SK-N-SH treated with all-trans-retinoic acid at 6 μM for 48 hours (cell line): Measurements from ENCODE around the gene CASTOR1.
"Not testable (repeated sequence)": the region's sequence is repeated elsewhere in the genome, so short reads cannot be mapped to it uniquely, and the experiment has no call there.

ENCODE experiments used
- ATAC-seq: fragments of 200-7000 bp; cut with Tn5 transposase; 3 replicates; pipeline ENCODE4 v1.9.1; 2020; ENCODE audit warnings: mild to moderate bottlenecking, moderate library complexity
- ARNTL ChIP-seq: fragments of 450-650 bp; formaldehyde crosslinking; IDR thresholded peaks from 2 replicates; pipeline ENCODE4 v1.5.0; 2020; ENCODE audit warnings: low read depth, mild to moderate bottlenecking, moderate library complexity, borderline replicate concordance
- BACH2 ChIP-seq: fragments of 250-450 bp; sonication (Bioruptor Pico); IDR thresholded peaks from 2 replicates; pipeline ENCODE4 v1.9.0; 2021; ENCODE audit warnings: mild to moderate bottlenecking, borderline replicate concordance
- CSDC2 ChIP-seq: fragments of 250-450 bp; sonication (Bioruptor Pico); IDR thresholded peaks from 2 replicates; pipeline ENCODE4 v1.5.0; 2020; ENCODE audit warnings: mild to moderate bottlenecking, moderate library complexity
- ESRRG ChIP-seq: fragments of 250-450 bp; sonication (Bioruptor Pico); IDR thresholded peaks from 2 replicates; pipeline ENCODE4 v1.6.1; 2021; ENCODE audit warnings: mild to moderate bottlenecking
- ISL1 ChIP-seq: fragments of 250-450 bp; sonication (Bioruptor Pico); IDR thresholded peaks from 2 replicates; pipeline ENCODE4 v2.1.2; 2022; ENCODE audit warnings: mild to moderate bottlenecking, moderate library complexity
- PPARA ChIP-seq: fragments of 250-450 bp; sonication (Bioruptor Pico); IDR thresholded peaks from 2 replicates; pipeline ENCODE4 v1.5.0; 2020; ENCODE audit warnings: mild to moderate bottlenecking, borderline replicate concordance
- RARB ChIP-seq: fragments of 250-450 bp; sonication (Bioruptor Pico); IDR thresholded peaks from 2 replicates; pipeline ENCODE4 v1.8.0; 2021; ENCODE audit warnings: mild to moderate bottlenecking, moderate library complexity
- TCF4 ChIP-seq: fragments of 250-450 bp; sonication (Bioruptor Pico); IDR thresholded peaks from 2 replicates; pipeline ENCODE4 v1.8.0; 2021; ENCODE audit warnings: mild to moderate bottlenecking, moderate library complexity, borderline replicate concordance
- TOX ChIP-seq: fragments of 250-450 bp; sonication (Bioruptor Pico); IDR thresholded peaks from 2 replicates; pipeline ENCODE4 v1.8.0; 2021; ENCODE audit warnings: mild to moderate bottlenecking, moderate library complexity, borderline replicate concordance
- ZC3H10 ChIP-seq: fragments of 250-450 bp; sonication (Bioruptor Pico); IDR thresholded peaks from 2 replicates; pipeline ENCODE4 v1.5.1; 2021; ENCODE audit warnings: mild to moderate bottlenecking, moderate library complexity
- ZFP3 ChIP-seq: fragments of 250-450 bp; sonication (Bioruptor Pico); IDR thresholded peaks from 2 replicates; pipeline ENCODE4 v1.5.0; 2020; ENCODE audit warnings: mild to moderate bottlenecking, moderate library complexity
- ZFP30 ChIP-seq: fragments of 450-650 bp; formaldehyde crosslinking; IDR thresholded peaks from 2 replicates; pipeline ENCODE4 v1.5.0; 2022; ENCODE audit warnings: mild to moderate bottlenecking, moderate library complexity
- ZNF565 ChIP-seq: fragments of 450-650 bp; formaldehyde crosslinking; conservative IDR thresholded peaks from 2 replicates; pipeline ENCODE4 v1.5.0; 2020; ENCODE audit warnings: low read depth, mild to moderate bottlenecking, moderate library complexity
- ZNF70 ChIP-seq: fragments of 450-650 bp; formaldehyde crosslinking; IDR thresholded peaks from 2 replicates; pipeline ENCODE4 v1.5.0; 2020; ENCODE audit warnings: mild to moderate bottlenecking, moderate library complexity
- ZNF8 ChIP-seq: fragments of 450-650 bp; formaldehyde crosslinking; IDR thresholded peaks from 2 replicates; pipeline ENCODE4 v1.5.0; 2020; ENCODE audit warnings: mild to moderate bottlenecking, moderate library complexity
- TF ChIP-seq, protein P1 (sequence below): fragments of 250-450 bp; sonication (Bioruptor Pico); IDR thresholded peaks from 2 replicates; pipeline ENCODE4 v1.8.0; 2020; ENCODE audit warnings: mild to moderate bottlenecking, moderate library complexity, borderline replicate concordance
- TF ChIP-seq, protein P2 (sequence below): fragments of 250-450 bp; sonication (Bioruptor Pico); IDR thresholded peaks from 2 replicates; pipeline ENCODE4 v1.5.0; 2020; ENCODE audit warnings: mild to moderate bottlenecking, moderate library complexity
- TF ChIP-seq, protein P3 (sequence below): fragments of 250-450 bp; sonication (Bioruptor Pico); IDR thresholded peaks from 2 replicates; pipeline ENCODE4 v1.5.1; 2020; ENCODE audit warnings: low read depth, mild to moderate bottlenecking, moderate library complexity
- TF ChIP-seq, protein P4 (sequence below): fragments of 250-450 bp; sonication (Bioruptor Pico); IDR thresholded peaks from 2 replicates; pipeline ENCODE4 v1.8.0; 2021; ENCODE audit warnings: low read depth, mild to moderate bottlenecking, moderate library complexity, borderline replicate concordance
- TF ChIP-seq, protein P5 (sequence below): fragments of 250-450 bp; sonication (Bioruptor Pico); IDR thresholded peaks from 2 replicates; pipeline ENCODE4 v1.5.1; 2021; ENCODE audit warnings: mild to moderate bottlenecking, moderate library complexity

Gene CASTOR1

DNA sequence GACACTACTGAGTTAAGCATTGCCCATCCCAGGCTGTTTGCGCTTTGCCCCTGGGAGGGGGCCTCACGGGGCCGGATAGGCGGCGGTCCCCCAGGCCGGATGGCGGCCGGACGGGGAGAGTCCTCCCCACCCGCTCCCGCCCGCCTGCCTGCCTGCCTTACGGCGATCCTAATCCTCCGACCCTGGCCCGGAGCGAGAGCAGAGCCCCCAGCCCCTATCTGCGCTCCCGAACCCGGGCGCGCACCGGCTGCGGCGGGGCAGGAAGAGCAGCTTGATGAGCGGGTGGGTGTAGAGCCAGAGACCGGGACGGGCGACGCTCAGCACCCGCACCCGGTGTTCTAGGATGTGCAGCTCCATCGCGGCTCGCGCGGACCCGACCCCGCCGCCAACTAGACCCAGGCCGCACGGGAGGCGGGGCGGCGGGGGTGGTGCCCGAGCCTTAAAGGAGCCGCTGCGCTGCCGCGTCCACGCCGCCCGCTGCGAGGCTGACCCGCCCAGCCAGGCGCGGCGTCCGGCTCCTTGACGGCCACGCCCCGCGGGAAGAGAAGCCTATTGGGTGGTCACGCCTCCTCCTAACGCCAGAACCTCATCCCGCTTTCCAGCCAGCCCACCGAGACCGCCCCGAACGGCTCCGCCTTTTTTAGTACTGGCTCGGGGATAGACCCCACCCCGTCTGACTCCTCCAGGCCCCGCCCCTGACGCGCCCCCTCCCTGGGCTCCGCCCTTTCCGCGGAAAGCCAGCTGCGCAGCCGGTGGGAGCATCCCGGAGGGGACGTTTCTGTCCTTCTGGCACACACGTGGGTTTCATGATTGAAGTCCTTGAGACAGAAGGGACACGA is at the start of gene CASTOR1:
Gene CASTOR1, minus strand, starts transcription at position 365 of the 839 bp plus-strand sequence. Its CDS starts 8 bp downstream, at position 357.
- no peak for TF ChIP-seq ZNF565 (CRISPR knock-in tag)
- TF ChIP-seq, protein P1, sequence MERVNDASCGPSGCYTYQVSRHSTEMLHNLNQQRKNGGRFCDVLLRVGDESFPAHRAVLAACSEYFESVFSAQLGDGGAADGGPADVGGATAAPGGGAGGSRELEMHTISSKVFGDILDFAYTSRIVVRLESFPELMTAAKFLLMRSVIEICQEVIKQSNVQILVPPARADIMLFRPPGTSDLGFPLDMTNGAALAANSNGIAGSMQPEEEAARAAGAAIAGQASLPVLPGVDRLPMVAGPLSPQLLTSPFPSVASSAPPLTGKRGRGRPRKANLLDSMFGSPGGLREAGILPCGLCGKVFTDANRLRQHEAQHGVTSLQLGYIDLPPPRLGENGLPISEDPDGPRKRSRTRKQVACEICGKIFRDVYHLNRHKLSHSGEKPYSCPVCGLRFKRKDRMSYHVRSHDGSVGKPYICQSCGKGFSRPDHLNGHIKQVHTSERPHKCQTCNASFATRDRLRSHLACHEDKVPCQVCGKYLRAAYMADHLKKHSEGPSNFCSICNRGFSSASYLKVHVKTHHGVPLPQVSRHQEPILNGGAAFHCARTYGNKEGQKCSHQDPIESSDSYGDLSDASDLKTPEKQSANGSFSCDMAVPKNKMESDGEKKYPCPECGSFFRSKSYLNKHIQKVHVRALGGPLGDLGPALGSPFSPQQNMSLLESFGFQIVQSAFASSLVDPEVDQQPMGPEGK (CRISPR knock-in tag) = 0 out of 2 replicates have a peak, but pooled peaks have one; percentile 33
- TF ChIP-seq BACH2 (CRISPR knock-in tag) = no peak
- TF ChIP-seq, protein P2, sequence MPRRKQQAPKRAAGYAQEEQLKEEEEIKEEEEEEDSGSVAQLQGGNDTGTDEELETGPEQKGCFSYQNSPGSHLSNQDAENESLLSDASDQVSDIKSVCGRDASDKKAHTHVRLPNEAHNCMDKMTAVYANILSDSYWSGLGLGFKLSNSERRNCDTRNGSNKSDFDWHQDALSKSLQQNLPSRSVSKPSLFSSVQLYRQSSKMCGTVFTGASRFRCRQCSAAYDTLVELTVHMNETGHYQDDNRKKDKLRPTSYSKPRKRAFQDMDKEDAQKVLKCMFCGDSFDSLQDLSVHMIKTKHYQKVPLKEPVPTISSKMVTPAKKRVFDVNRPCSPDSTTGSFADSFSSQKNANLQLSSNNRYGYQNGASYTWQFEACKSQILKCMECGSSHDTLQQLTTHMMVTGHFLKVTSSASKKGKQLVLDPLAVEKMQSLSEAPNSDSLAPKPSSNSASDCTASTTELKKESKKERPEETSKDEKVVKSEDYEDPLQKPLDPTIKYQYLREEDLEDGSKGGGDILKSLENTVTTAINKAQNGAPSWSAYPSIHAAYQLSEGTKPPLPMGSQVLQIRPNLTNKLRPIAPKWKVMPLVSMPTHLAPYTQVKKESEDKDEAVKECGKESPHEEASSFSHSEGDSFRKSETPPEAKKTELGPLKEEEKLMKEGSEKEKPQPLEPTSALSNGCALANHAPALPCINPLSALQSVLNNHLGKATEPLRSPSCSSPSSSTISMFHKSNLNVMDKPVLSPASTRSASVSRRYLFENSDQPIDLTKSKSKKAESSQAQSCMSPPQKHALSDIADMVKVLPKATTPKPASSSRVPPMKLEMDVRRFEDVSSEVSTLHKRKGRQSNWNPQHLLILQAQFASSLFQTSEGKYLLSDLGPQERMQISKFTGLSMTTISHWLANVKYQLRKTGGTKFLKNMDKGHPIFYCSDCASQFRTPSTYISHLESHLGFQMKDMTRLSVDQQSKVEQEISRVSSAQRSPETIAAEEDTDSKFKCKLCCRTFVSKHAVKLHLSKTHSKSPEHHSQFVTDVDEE = peak; percentile 31; the same call in 1 of the 2 replicates
- no peak for TF ChIP-seq RARB
- ATAC-seq = peak; percentile 84

DNA sequence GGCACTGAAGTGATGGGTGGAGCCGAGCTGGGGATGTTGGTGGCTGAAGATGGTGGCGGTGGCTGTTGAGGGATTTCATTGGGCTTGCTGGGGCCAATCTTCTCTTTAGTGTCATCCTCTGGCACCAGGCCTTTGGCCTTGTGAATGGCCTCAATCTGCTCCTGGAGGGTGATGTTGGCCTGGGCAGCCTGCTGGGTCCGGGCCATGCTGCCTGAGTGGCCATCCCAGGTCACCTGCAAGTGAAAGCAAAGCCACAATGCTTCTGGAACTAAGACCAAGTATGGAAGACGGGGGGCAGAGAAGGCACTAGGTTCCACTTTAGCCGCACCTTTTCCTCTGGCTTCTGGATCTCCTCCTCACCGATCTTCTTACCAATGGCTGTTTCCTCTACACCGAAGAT is 49.5 kb upstream of the CASTOR1 start:
- no peak for ATAC-seq
- TF ChIP-seq, protein P2 = no peak
- TF ChIP-seq ZC3H10 (CRISPR knock-in tag) (no peak), BACH2 (CRISPR knock-in tag) (no peak), TCF4 (CRISPR knock-in tag) (no peak), PPARA (CRISPR knock-in tag) (no peak), ZFP30 (no peak), ZFP3 (CRISPR knock-in tag) (no peak), CSDC2 (CRISPR knock-in tag) (no peak), ZNF8 (CRISPR knock-in tag) (no peak), TOX (no peak), ZNF70 (CRISPR knock-in tag) (no peak), ARNTL (CRISPR knock-in tag) (no peak), ISL1 (no peak), ESRRG (CRISPR knock-in tag) (no peak)
- TF ChIP-seq, protein P3, sequence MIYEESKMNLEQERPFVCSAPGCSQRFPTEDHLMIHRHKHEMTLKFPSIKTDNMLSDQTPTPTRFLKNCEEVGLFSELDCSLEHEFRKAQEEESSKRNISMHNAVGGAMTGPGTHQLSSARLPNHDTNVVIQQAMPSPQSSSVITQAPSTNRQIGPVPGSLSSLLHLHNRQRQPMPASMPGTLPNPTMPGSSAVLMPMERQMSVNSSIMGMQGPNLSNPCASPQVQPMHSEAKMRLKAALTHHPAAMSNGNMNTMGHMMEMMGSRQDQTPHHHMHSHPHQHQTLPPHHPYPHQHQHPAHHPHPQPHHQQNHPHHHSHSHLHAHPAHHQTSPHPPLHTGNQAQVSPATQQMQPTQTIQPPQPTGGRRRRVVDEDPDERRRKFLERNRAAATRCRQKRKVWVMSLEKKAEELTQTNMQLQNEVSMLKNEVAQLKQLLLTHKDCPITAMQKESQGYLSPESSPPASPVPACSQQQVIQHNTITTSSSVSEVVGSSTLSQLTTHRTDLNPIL (CRISPR knock-in tag) = no peak
- TF ChIP-seq, protein P4, sequence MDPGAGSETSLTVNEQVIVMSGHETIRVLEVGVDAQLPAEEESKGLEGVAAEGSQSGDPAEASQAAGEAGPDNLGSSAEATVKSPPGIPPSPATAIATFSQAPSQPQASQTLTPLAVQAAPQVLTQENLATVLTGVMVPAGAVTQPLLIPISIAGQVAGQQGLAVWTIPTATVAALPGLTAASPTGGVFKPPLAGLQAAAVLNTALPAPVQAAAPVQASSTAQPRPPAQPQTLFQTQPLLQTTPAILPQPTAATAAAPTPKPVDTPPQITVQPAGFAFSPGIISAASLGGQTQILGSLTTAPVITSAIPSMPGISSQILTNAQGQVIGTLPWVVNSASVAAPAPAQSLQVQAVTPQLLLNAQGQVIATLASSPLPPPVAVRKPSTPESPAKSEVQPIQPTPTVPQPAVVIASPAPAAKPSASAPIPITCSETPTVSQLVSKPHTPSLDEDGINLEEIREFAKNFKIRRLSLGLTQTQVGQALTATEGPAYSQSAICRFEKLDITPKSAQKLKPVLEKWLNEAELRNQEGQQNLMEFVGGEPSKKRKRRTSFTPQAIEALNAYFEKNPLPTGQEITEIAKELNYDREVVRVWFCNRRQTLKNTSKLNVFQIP (CRISPR knock-in tag) = no peak
- TF ChIP-seq, protein P5, sequence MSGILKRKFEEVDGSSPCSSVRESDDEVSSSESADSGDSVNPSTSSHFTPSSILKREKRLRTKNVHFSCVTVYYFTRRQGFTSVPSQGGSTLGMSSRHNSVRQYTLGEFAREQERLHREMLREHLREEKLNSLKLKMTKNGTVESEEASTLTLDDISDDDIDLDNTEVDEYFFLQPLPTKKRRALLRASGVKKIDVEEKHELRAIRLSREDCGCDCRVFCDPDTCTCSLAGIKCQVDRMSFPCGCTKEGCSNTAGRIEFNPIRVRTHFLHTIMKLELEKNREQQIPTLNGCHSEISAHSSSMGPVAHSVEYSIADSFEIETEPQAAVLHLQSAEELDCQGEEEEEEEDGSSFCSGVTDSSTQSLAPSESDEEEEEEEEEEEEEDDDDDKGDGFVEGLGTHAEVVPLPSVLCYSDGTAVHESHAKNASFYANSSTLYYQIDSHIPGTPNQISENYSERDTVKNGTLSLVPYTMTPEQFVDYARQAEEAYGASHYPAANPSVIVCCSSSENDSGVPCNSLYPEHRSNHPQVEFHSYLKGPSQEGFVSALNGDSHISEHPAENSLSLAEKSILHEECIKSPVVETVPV (CRISPR knock-in tag) = no peak
- TF ChIP-seq, protein P1 (CRISPR knock-in tag) = no peak
- TF ChIP-seq, all 23 proteins: peak for 0

DNA sequence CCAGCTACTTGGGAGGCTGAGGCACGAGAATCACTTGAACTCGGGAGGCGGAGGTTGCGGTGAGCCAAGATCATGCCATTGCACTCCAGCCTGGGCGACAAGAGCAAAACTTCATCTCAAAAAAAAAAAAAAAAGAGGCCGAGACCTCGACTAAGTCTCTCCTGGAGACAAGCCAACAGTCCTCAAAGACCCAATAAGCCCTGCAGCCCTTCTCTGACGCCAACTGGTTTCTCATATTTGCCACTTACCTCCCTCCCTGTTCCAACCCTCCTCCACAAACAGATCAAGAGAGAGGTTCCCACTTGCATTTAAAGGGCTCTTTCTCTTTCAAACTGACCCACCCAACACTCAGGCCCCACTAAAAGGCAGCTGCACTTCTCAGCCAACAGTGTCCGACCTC is 49.0 kb upstream of the CASTOR1 start:
- ATAC-seq = not testable (repeated sequence)
